MCF 10A (cell line): ENCODE results near the gene ZBTB45. TPM values are rescaled to one million over a fixed set of nuclear protein-coding genes. Genes with fewer than 3 reads are reported as not detected.

Experiments
- BruUV-seq: library from RNA; stranded (reverse); fragments of 400-500 nt; replicated peaks from 2 replicates; lab custom pipeline; 2021; lab: Mats Ljungman, UMichigan
- CTCF ChIA-PET: fragments of 300-600 bp; sonication (Branson Sonifier 250); formaldehyde crosslinking; extraction: SDS; loops from one replicate; lab custom pipeline; 2021; ENCODE audit warnings: antibody characterized with exemption, inconsistent platforms; lab: Yijun Ruan, JAX
- POLR2A ChIA-PET: fragments of 300-600, 350-650 bp; sonication (Branson Sonifier 250); formaldehyde crosslinking; extraction: SDS; loops from one replicate; lab custom pipeline; 2020; ENCODE audit warnings: antibody characterized with exemption, inconsistent platforms; lab: Yijun Ruan, JAX
- DNase-seq: peaks from one replicate; pipeline ENCODE4 v3.0.0-alpha.2; 2018; ENCODE audit not compliant: unreplicated experiment
- H3K27ac Mint-ChIP-seq: one replicate; pipeline ENCODE4 v1.8.0; 2022; ENCODE audit warnings: mild to moderate bottlenecking, low read depth, mixed read lengths; ENCODE audit not compliant: unreplicated experiment
- H3K27me3 Mint-ChIP-seq: one replicate; pipeline ENCODE4 v1.8.0; 2022; ENCODE audit warnings: mixed read lengths; ENCODE audit not compliant: insufficient read depth, unreplicated experiment
- H3K36me3 Mint-ChIP-seq: one replicate; pipeline ENCODE4 v1.8.0; 2022; ENCODE audit warnings: mild to moderate bottlenecking, moderate library complexity, mixed read lengths; ENCODE audit not compliant: insufficient read depth, unreplicated experiment
- H3K4me1 Mint-ChIP-seq: one replicate; pipeline ENCODE4 v1.8.0; 2022; ENCODE audit warnings: mixed read lengths; ENCODE audit not compliant: insufficient read depth, unreplicated experiment
- H3K4me3 Mint-ChIP-seq: one replicate; pipeline ENCODE4 v1.8.0; 2022; ENCODE audit warnings: mild to moderate bottlenecking, moderate library complexity, mixed read lengths; ENCODE audit not compliant: unreplicated experiment
- H3K9me3 Mint-ChIP-seq: one replicate; pipeline ENCODE4 v1.8.0; 2022; ENCODE audit warnings: mixed read lengths; ENCODE audit not compliant: unreplicated experiment
- CTCF ChIP-seq: fragments of 200-600 bp; IDR thresholded peaks from one replicate; pipeline ENCODE4 v1.8.0; 2022; ENCODE audit warnings: antibody characterized with exemption, mild to moderate bottlenecking; ENCODE audit not compliant: unreplicated experiment
- intact Hi-C: fragments of 100-400 bp; cut with micrococcal nuclease; formaldehyde crosslinking; loops from 2 replicates; pipeline ENCODE4 v1.14.1; 2022
- total RNA-seq: library from RNA; stranded (reverse); gene quantifications from 2 replicates; pipeline ENCODE4 v1.2.3, GENCODE V29; 2022

Gene ZBTB45
- total RNA-seq, 1 experiment from 2014 or later, result 12.8 TPM

- intact Hi-C loops, result no loop called here
Measured at GRCh38 chr19:58514564-58515022, 5.0 kb downstream of the ZBTB45 start.

GRCh38 chr19:58513694-58514563 lies 5.7 kb downstream of the ZBTB45 start:
- ChIA-PET POLR2A (interaction anchor here (0.6 to 3.8 kb wide), 13 partner anchors 14 to 126 kb away, joined by 3 to 35 read pairs (median 4); partner anchors contain the start of genes CHMP2A, TRIM28, UBE2M and ZNF584), CTCF (interaction anchor here (0.7 to 2.0 kb wide), 12 partner anchors 9 to 713 kb away, joined by 3 to 21 read pairs (median 4); no protein-coding TSS in a partner anchor)
- peak; percentile 92 for DNase-seq
- peak; percentile 97 for TF ChIP-seq CTCF
- BruUV-seq, result no TSS peak
- Mint-ChIP-seq H3K27me3 (no peaks in the 10 kb centered on the region), H3K4me1 (peaks cover 14% of the 10 kb centered on the region), H3K4me3 (peak overlapping the region; percentile 77), H3K36me3 (peaks cover 30% of the 10 kb centered on the region), H3K27ac (peak overlapping the region; percentile 86), H3K9me3 (no peaks in the 10 kb centered on the region)
- intact Hi-C loops, result no loop called here

More at GRCh38 chr19:58514564-58515022, 5.0 kb downstream of the ZBTB45 start:
- Mint-ChIP-seq H3K4me3 (peak overlapping the region; percentile 77), H3K9me3 (no peaks in the 10 kb centered on the region), H3K4me1 (peaks cover 14% of the 10 kb centered on the region), H3K27me3 (no peaks in the 10 kb centered on the region), H3K27ac (peak overlapping the region; percentile 86), H3K36me3 (peaks cover 37% of the 10 kb centered on the region)
- DNase-seq, result no peak
- POLR2A ChIA-PET, result interaction anchor here (0.6 to 3.8 kb wide), 9 partner anchors 15 to 127 kb away, joined by 3 to 35 read pairs (median 4); partner anchors contain the start of genes CHMP2A, TRIM28 and UBE2M
- TSS peak; percentile 44 for BruUV-seq
- CTCF ChIA-PET, result interaction anchor here (0.7 to 2.0 kb wide), 9 partner anchors 10 to 714 kb away, joined by 3 to 21 read pairs (median 3); no protein-coding TSS in a partner anchor
- TF ChIP-seq CTCF, result no peak

GRCh38 chr19:58513213-58513693 lies 6.4 kb downstream of the ZBTB45 start:
- intact Hi-C loops, result no loop called here
- DNase-seq, result no peak
- peaks cover under 1% of the 10 kb centered on the region for H3K9me3 Mint-ChIP-seq
- CTCF ChIA-PET, result interaction anchor here (0.7 to 2.0 kb wide), 10 partner anchors 9 to 713 kb away, joined by 3 to 21 read pairs (median 4); no protein-coding TSS in a partner anchor
- peaks cover 23% of the 10 kb centered on the region for H3K36me3 Mint-ChIP-seq
- no TSS peak for BruUV-seq
- peaks cover 13% of the 10 kb centered on the region for H3K4me1 Mint-ChIP-seq
- POLR2A ChIA-PET, result interaction anchor here (0.6 to 3.8 kb wide), 12 partner anchors 13 to 125 kb away, joined by 3 to 35 read pairs (median 4); partner anchors contain the start of genes CHMP2A, TRIM28, UBE2M and ZNF584
- peak overlapping the region; percentile 77 for H3K4me3 Mint-ChIP-seq
- no peak for TF ChIP-seq CTCF
- H3K27ac Mint-ChIP-seq, result peak overlapping the region; percentile 86
- H3K27me3 Mint-ChIP-seq, result no peaks in the 10 kb centered on the region
